ENCODE measurements around the gene DNASE1.

DNASE1 gene

GRCh38 chr16:3701531-3701930, 47.0 kb downstream of the DNASE1 start:
- DNase-seq = no peak

- DNase-seq = no peak
Observed at GRCh38 chr16:3702082-3702481, 47.6 kb downstream of the DNASE1 start.

GRCh38 chr16:3706253-3707012, 51.9 kb downstream of the DNASE1 start:
- no peak for DNase-seq
